ENCODE data around the gene TTF1.

- no peak for TF ChIP-seq POLR2A (IDR thresholded peaks at IDR 0.05)
- TF ChIP-seq CTCF (IDR thresholded peaks at IDR 0.05): no peak
Observed at GRCh38 chr9:132410642-132411041, 4.0 kb upstream of the TTF1 start.
